Neutrophil (primary cell): ENCODE measurements around the gene KLHL8.

Experiments
- H3K27ac ChIP-seq: fragments of 200-600 bp; sonication (generic); 2 replicates; pipeline ENCODE4 v1.5.1; 2016; ENCODE audit warnings: mild to moderate bottlenecking, moderate library complexity
- H3K27me3 ChIP-seq: fragments of 200-600 bp; sonication (generic); 2 replicates; pipeline ENCODE4 v1.6.0; 2016; ENCODE audit warnings: mild to moderate bottlenecking
- H3K36me3 ChIP-seq: fragments of 200-600 bp; sonication (generic); 2 replicates; pipeline ENCODE4 v1.5.1; 2017
- H3K4me1 ChIP-seq, 2 experiments: fragments of 200-600 bp in 1 of 2; sonication (generic) in 1 of 2; 1 replicate in 1 of 2; 2 replicates in 1 of 2; pipeline versions ENCODE4 v1.5.1 to v1.6.1; 2013 to 2016; ENCODE audit warnings: low read depth in 1 of 2, low read length in 1 of 2, mild to moderate bottlenecking in 1 of 2, moderate library complexity in 1 of 2; ENCODE audit not compliant: control insufficient read depth in 1 of 2, insufficient read depth in 1 of 2
- H3K4me3 ChIP-seq, 2 experiments: fragments of 200-600 bp in 1 of 2; sonication (generic) in 1 of 2; 1 replicate in 1 of 2; 2 replicates in 1 of 2; pipeline ENCODE4 v1.5.1; 2013 to 2016; ENCODE audit warnings: low read depth in 1 of 2, low read length in 1 of 2, mild to moderate bottlenecking in 1 of 2, moderate library complexity in 1 of 2
- H3K9me3 ChIP-seq: fragments of 200-600 bp; sonication (generic); 2 replicates; pipeline ENCODE4 v1.5.1; 2016
- TF ChIP-seq, protein P1 (sequence below): fragments of 200-600 bp; sonication (generic); IDR thresholded peaks from 2 replicates; pipeline ENCODE4 v1.5.1; 2016; ENCODE audit warnings: antibody characterized with exemption

The KLHL8 gene

GRCh38 chr4:87229979-87230378 is 9.6 kb upstream of the KLHL8 start:
- H3K27ac ChIP-seq = no peak overlapping the region
- H3K27me3 ChIP-seq = no peaks in the 10 kb centered on the region
- no peaks in the 10 kb centered on the region for H3K36me3 ChIP-seq
- no peaks in the 10 kb centered on the region for H3K9me3 ChIP-seq
- no peak overlapping the region for H3K4me3 ChIP-seq
- TF ChIP-seq, protein P1, sequence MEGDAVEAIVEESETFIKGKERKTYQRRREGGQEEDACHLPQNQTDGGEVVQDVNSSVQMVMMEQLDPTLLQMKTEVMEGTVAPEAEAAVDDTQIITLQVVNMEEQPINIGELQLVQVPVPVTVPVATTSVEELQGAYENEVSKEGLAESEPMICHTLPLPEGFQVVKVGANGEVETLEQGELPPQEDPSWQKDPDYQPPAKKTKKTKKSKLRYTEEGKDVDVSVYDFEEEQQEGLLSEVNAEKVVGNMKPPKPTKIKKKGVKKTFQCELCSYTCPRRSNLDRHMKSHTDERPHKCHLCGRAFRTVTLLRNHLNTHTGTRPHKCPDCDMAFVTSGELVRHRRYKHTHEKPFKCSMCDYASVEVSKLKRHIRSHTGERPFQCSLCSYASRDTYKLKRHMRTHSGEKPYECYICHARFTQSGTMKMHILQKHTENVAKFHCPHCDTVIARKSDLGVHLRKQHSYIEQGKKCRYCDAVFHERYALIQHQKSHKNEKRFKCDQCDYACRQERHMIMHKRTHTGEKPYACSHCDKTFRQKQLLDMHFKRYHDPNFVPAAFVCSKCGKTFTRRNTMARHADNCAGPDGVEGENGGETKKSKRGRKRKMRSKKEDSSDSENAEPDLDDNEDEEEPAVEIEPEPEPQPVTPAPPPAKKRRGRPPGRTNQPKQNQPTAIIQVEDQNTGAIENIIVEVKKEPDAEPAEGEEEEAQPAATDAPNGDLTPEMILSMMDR = no peak
- no peaks in the 10 kb centered on the region for H3K4me1 ChIP-seq

- TF ChIP-seq, protein P1 = no peak
- Histone ChIP-seq H3K4me1 (no peaks in the 10 kb centered on the region), H3K36me3 (no peaks in the 10 kb centered on the region), H3K27ac (no peak overlapping the region), H3K9me3 (no peaks in the 10 kb centered on the region), H3K4me3 (no peak overlapping the region), H3K27me3 (no peaks in the 10 kb centered on the region)
These were observed 7.9 kb upstream of the KLHL8 start for GRCh38 chr4:87228262-87228860.

DNA sequence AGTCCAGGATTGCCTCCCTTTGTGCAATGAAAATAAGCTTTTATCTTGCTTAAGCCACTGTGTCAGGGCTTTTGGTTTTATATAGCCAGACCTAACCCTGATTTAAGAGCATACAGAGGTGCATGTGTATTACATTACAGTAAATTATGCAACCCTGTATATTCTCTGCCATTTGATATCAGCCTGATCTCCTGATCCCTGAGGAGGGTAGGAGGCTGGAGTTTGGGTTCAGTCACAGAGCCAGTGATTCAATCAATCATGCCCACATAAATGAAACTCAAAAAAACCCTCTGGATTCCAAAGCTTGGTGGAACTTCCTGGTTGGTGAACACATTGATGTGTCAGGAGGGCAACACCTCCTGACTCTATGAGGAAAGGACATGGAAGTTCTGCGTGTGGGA is 7.3 kb upstream of the KLHL8 start:
- Histone ChIP-seq H3K4me3 (no peak overlapping the region), H3K9me3 (no peaks in the 10 kb centered on the region), H3K27ac (no peak overlapping the region), H3K4me1 (no peaks in the 10 kb centered on the region), H3K36me3 (no peaks in the 10 kb centered on the region), H3K27me3 (no peaks in the 10 kb centered on the region)
- TF ChIP-seq, protein P1 = no peak

- H3K27ac ChIP-seq = no peak overlapping the region
- H3K36me3 ChIP-seq = no peaks in the 10 kb centered on the region
- H3K9me3 ChIP-seq = no peaks in the 10 kb centered on the region
- H3K4me1 ChIP-seq = peaks cover 3% of the 10 kb centered on the region in 2 experiments
- TF ChIP-seq, protein P1 = no peak
- no peaks in the 10 kb centered on the region for H3K27me3 ChIP-seq
- H3K4me3 ChIP-seq = no peak overlapping the region
These were observed 5.5 kb upstream of the KLHL8 start for GRCh38 chr4:87225936-87226335.

- Histone ChIP-seq H3K9me3 (no peaks in the 10 kb centered on the region), H3K27ac (no peak overlapping the region), H3K4me1 (peaks cover 7 to 9% of the 10 kb centered on the region in 2 experiments), H3K27me3 (no peaks in the 10 kb centered on the region), H3K36me3 (no peaks in the 10 kb centered on the region), H3K4me3 (no peak overlapping the region)
- TF ChIP-seq, protein P1 = no peak
These were observed 3.9 kb upstream of the KLHL8 start for GRCh38 chr4:87224141-87224923.
